ENCODE measurements around the gene PER2. TPM values are rescaled to one million over a fixed set of nuclear protein-coding genes. Genes with fewer than 3 reads are reported as not detected.

The PER2 gene
- total and polyA plus RNA-seq, 2 donors (not counting 3 experiments of a cell fraction or from before 2014, with no cell fraction given) = 0.86 to 3.8 TPM

GRCh38 chr2:238334885-238335284 is 46.5 kb upstream of the PER2 start:
- ChIA-PET CTCF (no interaction called here), POLR2A (no interaction called here)
- dilution Hi-C loops (cut with MboI; ENCODE audit: extremely low pct_ligation_motif_present, low sequenced_read_pairs) = no loop called here

More at GRCh38 chr2:238334885-238335284, 46.5 kb upstream of the PER2 start:
- no peak overlapping the region for H3K4me3 ChIP-seq (replicated peaks in 1 of 3; ENCODE audit: insufficient read depth in 1 of 3, low read depth in 1 of 3, low read length in 3 of 3)
- H3K4me2 ChIP-seq (ENCODE audit: insufficient read depth, low read length) = no peak overlapping the region
- FAIRE-seq (no peak), DNase-seq (ENCODE audit: low read depth, low spot score) (no peak)
- no peaks in the 10 kb centered on the region for H3K9me1 ChIP-seq (replicated peaks; ENCODE audit: control insufficient read depth, extremely low read depth, insufficient read depth, low read length)
- no peak overlapping the region for H2AFZ ChIP-seq (ENCODE audit: low read depth, low read length)
- no peak for TF ChIP-seq POLR2A (IDR thresholded peaks at IDR 0.05; ENCODE audit: low read depth, low read length)
- no peak for TF ChIP-seq FOS (IDR thresholded peaks at IDR 0.05; ENCODE audit: borderline replicate concordance, insufficient read depth, low read length)
- no peak for TF ChIP-seq JUN (IDR thresholded peaks at IDR 0.05; ENCODE audit: borderline replicate concordance, insufficient read depth, insufficient read length, low read depth)
- no peak for TF ChIP-seq EZH2 (IDR thresholded peaks at IDR 0.05; ENCODE audit: borderline replicate concordance, low read depth, low read length, severe bottlenecking)
- TF ChIP-seq MAX (IDR thresholded peaks at IDR 0.05; ENCODE audit: insufficient read depth, insufficient read length) = no peak
- TF ChIP-seq GATA2 (IDR thresholded peaks at IDR 0.05; ENCODE audit: insufficient read depth, insufficient read length, low read depth, low read length) = no peak
- TF ChIP-seq CTCF (IDR thresholded peaks at IDR 0.05; ENCODE audit: extremely low read depth in 1 of 2, insufficient read depth in 1 of 2, low read depth in 1 of 2, low read length in 2 of 2) = no peak
- no peak for TF ChIP-seq POLR2AphosphoS5 (IDR thresholded peaks at IDR 0.05; ENCODE audit: insufficient read depth, low read depth, low read length)
- TF ChIP-seq MYC (IDR thresholded peaks at IDR 0.05; ENCODE audit: low read depth, low read length) = no peak
- no peaks in the 10 kb centered on the region for H4K20me1 ChIP-seq (replicated peaks; ENCODE audit: control insufficient read depth, extremely low read depth, insufficient read depth, low read length)
- no TSS peak for BruUV-seq (replicated peaks)
- H3K4me1 ChIP-seq (ENCODE audit: control insufficient read depth, extremely low read depth, insufficient read depth, low read length) = no peaks in the 10 kb centered on the region
- peaks cover 0 to 13% of the 10 kb centered on the region in 2 experiments for H3K36me3 ChIP-seq (ENCODE audit: control insufficient read depth in 2 of 2, extremely low read depth in 1 of 2, insufficient read depth in 2 of 2, low read length in 2 of 2)
- no peaks in the 10 kb centered on the region for H3K27me3 ChIP-seq (ENCODE audit: control insufficient read depth in 2 of 2, insufficient read depth in 2 of 2, low read length in 2 of 2)
- no peak overlapping the region for H3K27ac ChIP-seq (ENCODE audit: insufficient read depth, low read depth, low read length)
- H3K79me2 ChIP-seq (ENCODE audit: control insufficient read depth, insufficient read depth, low read length) = no peaks in the 10 kb centered on the region
- no peak overlapping the region for H3K9ac ChIP-seq (replicated peaks; ENCODE audit: extremely low read depth, insufficient read depth, low read length)
- intact Hi-C loops (cut with micrococcal nuclease) = no loop called here
- H3K9me3 ChIP-seq (replicated peaks; ENCODE audit: control insufficient read depth, insufficient read depth, low read length) = no peaks in the 10 kb centered on the region
